Omental fat pad (tissue), 4 donors: ENCODE data around the gene BCL6B. TPM values are rescaled to one million over a fixed set of nuclear protein-coding genes. Genes with fewer than 3 reads are reported as not detected.
"Not testable (repeated sequence)": the region's sequence is repeated elsewhere in the genome, so short reads cannot be mapped to it uniquely, and the experiment has no call there.

ENCODE experiments used
- ATAC-seq: fragments of 150-250 bp; one replicate; pipeline ENCODE4 v1.9.1; 2016; ENCODE audit warnings: mild to moderate bottlenecking, moderate library complexity; ENCODE audit not compliant: low FRiP score
- DNase-seq: peaks from one replicate; pipeline ENCODE4 v3.0.0-alpha.2; 2019; ENCODE audit warnings: low spot score
- total RNA-seq, 4 donors: library from RNA; depleted of rRNA; stranded (reverse); fragments of >200 nt; gene quantifications; one replicate each; pipeline ENCODE4 v1.1.0, GENCODE V29; 2016
- TF ChIP-seq, protein P1 (sequence below), 3 donors: fragments of 450-650 bp; IDR thresholded peaks; one replicate each; pipeline ENCODE4 v1.5.1; 2016 to 2017; ENCODE audit warnings: antibody characterized with exemption in 3 of 3, mild to moderate bottlenecking in 3 of 3, moderate library complexity in 2 of 3

BCL6B gene, protein sequence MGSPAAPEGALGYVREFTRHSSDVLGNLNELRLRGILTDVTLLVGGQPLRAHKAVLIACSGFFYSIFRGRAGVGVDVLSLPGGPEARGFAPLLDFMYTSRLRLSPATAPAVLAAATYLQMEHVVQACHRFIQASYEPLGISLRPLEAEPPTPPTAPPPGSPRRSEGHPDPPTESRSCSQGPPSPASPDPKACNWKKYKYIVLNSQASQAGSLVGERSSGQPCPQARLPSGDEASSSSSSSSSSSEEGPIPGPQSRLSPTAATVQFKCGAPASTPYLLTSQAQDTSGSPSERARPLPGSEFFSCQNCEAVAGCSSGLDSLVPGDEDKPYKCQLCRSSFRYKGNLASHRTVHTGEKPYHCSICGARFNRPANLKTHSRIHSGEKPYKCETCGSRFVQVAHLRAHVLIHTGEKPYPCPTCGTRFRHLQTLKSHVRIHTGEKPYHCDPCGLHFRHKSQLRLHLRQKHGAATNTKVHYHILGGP
- 10 to 100 TPM in 1 of 4 donors, 1 to 10 TPM in 3; 4.6 to 11.2 (median 8.2) TPM for total RNA-seq

DNA sequence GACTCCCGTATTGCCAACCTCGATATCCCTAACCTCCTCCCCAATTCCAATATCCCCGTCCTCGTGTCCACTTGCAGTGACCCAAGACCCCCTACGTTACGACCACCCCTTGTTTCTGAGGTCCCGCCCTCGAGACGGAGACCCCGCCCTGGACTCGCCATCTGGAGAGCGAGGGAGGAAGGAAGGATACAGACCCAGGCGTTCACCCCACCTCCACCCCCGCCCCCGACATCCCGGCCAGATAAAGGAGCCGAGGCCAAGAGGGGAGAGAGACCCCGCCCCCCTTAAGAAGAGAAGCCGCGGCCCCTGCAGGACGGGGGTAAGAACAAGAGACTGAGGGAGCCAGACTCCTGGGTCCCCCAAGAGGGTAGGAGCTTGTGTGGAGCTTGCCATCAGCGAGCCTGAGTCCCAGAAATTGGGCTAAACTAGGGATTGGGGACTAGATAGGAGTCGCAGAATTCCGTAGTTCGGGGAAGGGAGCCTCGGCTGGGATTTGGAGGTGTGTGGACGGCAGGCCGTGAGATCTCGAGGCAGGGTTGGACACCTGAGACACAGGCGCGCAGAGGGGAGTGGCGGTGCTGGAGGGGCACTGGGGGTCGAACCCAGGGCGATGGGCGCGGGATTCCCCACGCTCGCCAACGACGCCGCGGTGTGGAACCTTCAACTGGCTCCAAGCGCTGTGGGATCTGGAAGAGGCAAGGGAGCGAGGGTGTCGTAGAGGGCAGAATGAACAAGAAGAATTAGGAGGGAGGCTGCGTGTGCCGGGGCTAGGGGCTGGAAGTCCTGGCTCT lies at the start of gene BCL6B:
Gene BCL6B (plus strand): TSS at position 270 of the 791 bp plus-strand sequence. CDS start 622 bp downstream, outside the sequence.
- no peak for DNase-seq

DNA sequence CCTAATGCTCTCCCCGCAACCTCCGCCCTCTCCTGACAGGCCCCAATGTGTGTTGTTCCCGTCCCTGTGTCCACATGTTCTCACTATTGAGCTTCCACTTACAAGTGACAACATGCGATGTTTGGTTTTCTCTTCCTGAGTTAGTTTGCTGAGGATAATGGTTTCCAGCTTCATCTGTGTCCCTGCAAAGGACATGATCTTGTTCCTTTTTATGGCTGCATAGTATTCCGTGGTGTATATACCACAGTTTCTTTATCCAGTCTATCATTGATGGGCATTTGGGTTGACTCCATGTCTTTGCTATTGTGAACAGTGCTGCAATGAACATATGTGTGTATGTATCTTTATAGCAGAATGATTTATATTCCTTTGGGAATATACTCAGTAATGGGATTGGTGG lies 43.4 kb upstream of the BCL6B start:
- ATAC-seq, DNase-seq: not testable (repeated sequence)

More for the DNA sequence above, at the start of gene BCL6B:
- ATAC-seq, result no peak
- TF ChIP-seq, protein P1, sequence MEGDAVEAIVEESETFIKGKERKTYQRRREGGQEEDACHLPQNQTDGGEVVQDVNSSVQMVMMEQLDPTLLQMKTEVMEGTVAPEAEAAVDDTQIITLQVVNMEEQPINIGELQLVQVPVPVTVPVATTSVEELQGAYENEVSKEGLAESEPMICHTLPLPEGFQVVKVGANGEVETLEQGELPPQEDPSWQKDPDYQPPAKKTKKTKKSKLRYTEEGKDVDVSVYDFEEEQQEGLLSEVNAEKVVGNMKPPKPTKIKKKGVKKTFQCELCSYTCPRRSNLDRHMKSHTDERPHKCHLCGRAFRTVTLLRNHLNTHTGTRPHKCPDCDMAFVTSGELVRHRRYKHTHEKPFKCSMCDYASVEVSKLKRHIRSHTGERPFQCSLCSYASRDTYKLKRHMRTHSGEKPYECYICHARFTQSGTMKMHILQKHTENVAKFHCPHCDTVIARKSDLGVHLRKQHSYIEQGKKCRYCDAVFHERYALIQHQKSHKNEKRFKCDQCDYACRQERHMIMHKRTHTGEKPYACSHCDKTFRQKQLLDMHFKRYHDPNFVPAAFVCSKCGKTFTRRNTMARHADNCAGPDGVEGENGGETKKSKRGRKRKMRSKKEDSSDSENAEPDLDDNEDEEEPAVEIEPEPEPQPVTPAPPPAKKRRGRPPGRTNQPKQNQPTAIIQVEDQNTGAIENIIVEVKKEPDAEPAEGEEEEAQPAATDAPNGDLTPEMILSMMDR (IDR thresholded peaks at IDR 0.05), result no peak

DNA sequence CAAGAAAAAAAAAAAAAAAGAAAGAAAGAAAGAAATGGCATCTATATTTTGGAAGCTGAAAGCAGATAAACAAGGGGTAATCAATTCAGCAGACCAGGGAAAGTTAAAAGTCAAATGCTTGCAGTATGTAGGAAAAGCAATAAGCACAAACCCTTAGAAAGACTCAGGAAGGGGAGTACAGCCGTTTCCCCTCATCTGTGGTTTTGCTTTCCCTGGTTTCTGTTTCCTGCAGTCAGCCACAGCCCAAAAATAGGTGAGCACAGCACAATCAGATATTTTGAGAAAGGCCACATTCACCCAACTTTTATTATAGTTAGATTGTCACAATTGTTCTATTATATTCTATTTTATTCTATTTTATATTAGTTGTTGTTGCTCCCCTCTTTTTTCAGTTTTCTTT lies 41.4 kb upstream of the BCL6B start:
- DNase-seq, result no peak
- TF ChIP-seq, protein P1 (IDR thresholded peaks at IDR 0.05), result no peak
- ATAC-seq, result no peak

DNA sequence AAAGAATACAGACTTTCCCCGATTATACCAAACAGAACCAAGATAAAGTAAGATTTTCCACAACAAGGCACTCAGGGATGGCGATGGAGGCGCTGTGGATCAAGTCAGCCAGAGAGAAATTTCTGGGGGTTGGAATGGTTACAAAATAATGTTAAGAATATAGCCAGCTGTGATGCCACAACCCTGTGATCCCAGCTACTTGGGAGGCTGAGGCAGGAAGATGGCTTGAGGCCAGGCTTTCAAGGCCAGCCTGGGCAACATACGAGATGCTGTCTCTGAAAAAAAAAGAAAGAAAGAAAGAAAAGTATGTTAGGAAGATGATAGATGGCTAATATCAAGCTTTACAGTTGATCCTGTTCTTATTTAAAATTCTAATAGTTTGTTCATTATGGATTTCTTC lies 37.6 kb upstream of the BCL6B start:
- DNase-seq, result no peak
- TF ChIP-seq, protein P1 (IDR thresholded peaks at IDR 0.05), result no peak
- no peak for ATAC-seq

DNA sequence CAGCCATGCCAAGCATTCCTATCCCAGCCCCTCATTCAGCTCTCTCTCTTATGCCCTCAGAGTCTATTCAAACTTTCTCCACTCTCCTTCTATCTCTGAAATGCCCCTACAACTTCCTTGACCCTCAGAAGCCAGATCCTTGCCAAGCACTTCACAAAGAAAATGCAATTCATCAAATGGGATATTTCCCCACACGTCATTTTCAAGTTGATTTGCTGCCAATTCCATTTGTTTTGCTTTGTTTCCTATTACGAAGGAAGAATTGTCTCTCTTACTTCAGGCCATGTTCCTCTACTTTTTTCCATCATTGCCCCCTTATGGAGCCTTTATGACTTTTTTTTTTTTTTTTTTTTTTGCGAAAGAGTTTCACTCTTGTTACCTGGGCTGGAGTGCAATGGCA lies 36.2 kb upstream of the BCL6B start:
- TF ChIP-seq, protein P1 (IDR thresholded peaks at IDR 0.05), result no peak
- DNase-seq (no peak), ATAC-seq (no peak)

DNA sequence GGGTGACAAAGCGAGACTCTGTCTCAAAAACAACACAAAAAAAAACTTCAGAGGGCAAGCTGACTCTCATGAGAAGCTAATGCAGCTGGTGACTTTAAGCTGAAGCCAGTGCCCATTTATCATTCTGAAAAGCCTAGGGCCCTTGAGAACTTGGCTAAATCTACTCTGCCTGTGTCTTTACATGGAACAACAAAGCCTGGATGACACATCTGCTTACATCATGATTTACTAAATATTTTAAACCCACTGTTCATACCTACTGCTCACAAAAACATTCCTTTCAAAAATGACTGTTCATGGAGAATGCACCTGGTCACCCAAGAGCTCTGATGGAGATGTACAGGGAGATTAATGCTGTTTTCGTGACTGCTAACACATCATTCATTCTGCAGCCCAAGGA lies 33.1 kb upstream of the BCL6B start:
- ATAC-seq (no peak), DNase-seq (no peak)
- TF ChIP-seq, protein P1 (IDR thresholded peaks at IDR 0.05), result no peak

DNA sequence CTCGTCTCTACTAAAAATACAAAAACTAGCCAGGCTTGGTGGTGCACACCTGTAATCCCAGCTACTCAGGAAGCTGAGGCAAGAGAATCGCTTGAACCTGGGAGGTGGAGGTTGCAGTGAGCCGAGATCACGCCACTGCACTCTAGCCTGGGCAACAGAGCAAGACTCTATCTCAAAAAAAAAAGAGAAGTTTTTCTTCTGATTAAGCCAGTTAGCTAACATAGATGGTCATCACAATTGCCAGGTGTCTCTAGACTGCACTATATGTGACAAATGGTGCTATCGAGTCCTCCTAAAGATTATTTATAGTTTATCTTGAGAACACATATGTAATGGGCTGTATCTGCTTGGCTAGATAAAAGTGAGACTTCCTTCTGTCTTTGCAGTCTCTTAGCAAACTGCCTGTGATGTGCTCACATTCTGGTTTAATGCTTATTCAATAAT lies 29.2 kb upstream of the BCL6B start:
- not testable (repeated sequence) for ATAC-seq, DNase-seq
